Testis (tissue), 3 donors: Measurements from ENCODE around the gene RAB3C. TPM values are rescaled to one million over a fixed set of nuclear protein-coding genes. Genes with fewer than 3 reads are reported as not detected.
"Not testable (repeated sequence)": the region's sequence is repeated elsewhere in the genome, so short reads cannot be mapped to it uniquely, and the experiment has no call there.

Source experiments
- DNase-seq: peaks from one replicate; pipeline ENCODE4 v3.0.0-alpha.2; 2019
- H3K27ac ChIP-seq, 2 donors: fragments of 200-600 bp; sonication (generic); one replicate each; pipeline ENCODE4 v1.5.1; 2019
- H3K27me3 ChIP-seq: fragments of 200-600 bp; sonication (generic); one replicate; pipeline ENCODE4 v1.5.1; 2019
- H3K36me3 ChIP-seq: fragments of 200-600 bp; sonication (generic); one replicate; pipeline ENCODE4 v1.5.1; 2017; ENCODE audit warnings: low read depth; ENCODE audit errors: missing control alignments
- H3K4me1 ChIP-seq: fragments of 200-600 bp; sonication (generic); one replicate; pipeline ENCODE4 v1.5.1; 2019
- H3K4me3 ChIP-seq, 2 donors: fragments of 200-600 bp; sonication (generic); one replicate each; pipeline ENCODE4 v1.5.1; 2017 to 2019
- H3K9me3 ChIP-seq: fragments of 200-600 bp; sonication (generic); one replicate; pipeline ENCODE4 v1.5.1; 2017
- POLR2A ChIP-seq: fragments of 450-650 bp; IDR thresholded peaks from one replicate; pipeline ENCODE4 v1.6.1; 2017; ENCODE audit warnings: antibody characterized with exemption, mild to moderate bottlenecking, moderate library complexity
- WGBS, 2 donors: methylation state at CpG; one replicate each; pipeline ENCODE4 v1.1.5; 2018; 5-methylcytosine and 5-hydroxymethylcytosine counted together
- intact Hi-C: fragments of 100-400 bp; cut with DNase I; formaldehyde crosslinking; loops from one replicate; pipeline ENCODE4 v1.15.1; 2023; ENCODE audit warnings: low total_unique reads
- polyA plus RNA-seq: library from polyadenylated mRNA; stranded (reverse); fragments of 350-450 nt; fragmentation: Illumina TruSeq; extraction: RNeasy Lipid Tissue Mini Kit (QIAGEN cat#74804); gene quantifications from one replicate; pipeline ENCODE4 v1.2.3, GENCODE V29; 2014; ENCODE audit warnings: low read depth, low replicate concordance; ENCODE audit not compliant: insufficient read depth
- total RNA-seq, 2 donors: library from RNA; depleted of rRNA; stranded (reverse); fragments of >200 nt; gene quantifications; one replicate each; pipeline ENCODE4 v1.2.3, GENCODE V29; 2016
- TF ChIP-seq, protein P1 (sequence below), 3 experiments: fragments of 450-650 bp in 2 of 3; fragments of 200-600 bp in 1 of 3; sonication (generic) in 1 of 3; IDR thresholded peaks; one replicate each; pipeline ENCODE4 v1.5.1; 2016 to 2019; ENCODE audit warnings: antibody characterized with exemption in 3 of 3, mild to moderate bottlenecking in 2 of 3, moderate library complexity in 1 of 3

The RAB3C gene
- total and polyA plus RNA-seq, 3 donors from 2014 or later = 0.47 to 2.5 (median 1.8) TPM

DNA sequence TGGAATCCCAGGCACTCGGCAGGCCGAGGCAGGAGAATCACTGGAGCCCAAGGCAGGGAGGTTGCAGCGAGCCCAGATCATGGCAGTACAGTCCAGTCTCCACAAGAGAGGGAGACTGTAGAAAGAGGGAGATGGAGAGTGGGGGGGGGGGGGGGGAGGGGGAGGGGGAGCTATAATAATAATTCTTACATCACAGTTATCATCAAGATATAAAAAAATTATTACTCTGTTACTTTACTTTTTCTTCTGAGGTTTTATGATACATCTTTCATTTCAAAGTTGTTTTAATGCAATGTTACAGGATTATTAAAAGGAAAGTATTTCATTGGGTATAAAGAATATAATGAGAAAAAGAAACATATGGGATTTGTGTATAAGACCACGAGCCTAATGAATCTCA, 17.8 kb upstream of the RAB3C start:
- WGBS, 2 donors = 69 to 78% methylated on average over 4 of the region's 4 CpGs
- Histone ChIP-seq H3K4me3 (no peak overlapping the region), H3K27ac (no peak overlapping the region), H3K9me3 (no peaks in the 10 kb centered on the region), H3K36me3 (no peaks in the 10 kb centered on the region), H3K27me3 (no peaks in the 10 kb centered on the region), H3K4me1 (no peaks in the 10 kb centered on the region)
- intact Hi-C loops = no loop called here
- TF ChIP-seq, protein P1, sequence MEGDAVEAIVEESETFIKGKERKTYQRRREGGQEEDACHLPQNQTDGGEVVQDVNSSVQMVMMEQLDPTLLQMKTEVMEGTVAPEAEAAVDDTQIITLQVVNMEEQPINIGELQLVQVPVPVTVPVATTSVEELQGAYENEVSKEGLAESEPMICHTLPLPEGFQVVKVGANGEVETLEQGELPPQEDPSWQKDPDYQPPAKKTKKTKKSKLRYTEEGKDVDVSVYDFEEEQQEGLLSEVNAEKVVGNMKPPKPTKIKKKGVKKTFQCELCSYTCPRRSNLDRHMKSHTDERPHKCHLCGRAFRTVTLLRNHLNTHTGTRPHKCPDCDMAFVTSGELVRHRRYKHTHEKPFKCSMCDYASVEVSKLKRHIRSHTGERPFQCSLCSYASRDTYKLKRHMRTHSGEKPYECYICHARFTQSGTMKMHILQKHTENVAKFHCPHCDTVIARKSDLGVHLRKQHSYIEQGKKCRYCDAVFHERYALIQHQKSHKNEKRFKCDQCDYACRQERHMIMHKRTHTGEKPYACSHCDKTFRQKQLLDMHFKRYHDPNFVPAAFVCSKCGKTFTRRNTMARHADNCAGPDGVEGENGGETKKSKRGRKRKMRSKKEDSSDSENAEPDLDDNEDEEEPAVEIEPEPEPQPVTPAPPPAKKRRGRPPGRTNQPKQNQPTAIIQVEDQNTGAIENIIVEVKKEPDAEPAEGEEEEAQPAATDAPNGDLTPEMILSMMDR (IDR thresholded peaks at IDR 0.05) = no peak
- no peak for TF ChIP-seq POLR2A
- DNase-seq = no peak

DNA sequence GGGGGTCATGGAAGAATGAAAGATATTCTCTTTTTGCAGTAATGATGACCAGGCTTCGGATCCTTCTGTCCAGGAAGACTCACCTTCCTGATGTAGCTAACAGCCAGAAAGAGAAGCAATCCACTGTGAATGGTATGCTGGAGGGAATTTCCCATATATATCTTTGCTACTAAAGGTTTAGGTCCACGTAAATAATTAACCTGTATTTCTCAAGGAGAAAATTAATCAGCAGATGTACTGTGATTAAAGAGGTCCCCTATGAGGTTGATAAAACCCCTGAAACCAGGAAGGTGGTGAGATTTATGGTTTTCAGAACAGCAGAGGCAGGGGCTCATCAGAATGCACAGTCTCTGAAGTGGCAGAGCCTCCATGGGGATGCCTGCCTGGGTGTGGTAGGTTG, 11.4 kb upstream of the RAB3C start:
- DNase-seq = no peak
- TF ChIP-seq, protein P1 (IDR thresholded peaks at IDR 0.05) = no peak
- TF ChIP-seq POLR2A = no peak
- no peak overlapping the region for H3K27ac ChIP-seq
- no peaks in the 10 kb centered on the region for H3K4me1 ChIP-seq
- no peaks in the 10 kb centered on the region for H3K27me3 ChIP-seq
- H3K36me3 ChIP-seq = no peaks in the 10 kb centered on the region
- WGBS, 2 donors = 86 to 87% methylated on average over 2 of the region's 2 CpGs
- H3K4me3 ChIP-seq = no peak overlapping the region
- intact Hi-C loops = no loop called here
- H3K9me3 ChIP-seq = no peaks in the 10 kb centered on the region

DNA sequence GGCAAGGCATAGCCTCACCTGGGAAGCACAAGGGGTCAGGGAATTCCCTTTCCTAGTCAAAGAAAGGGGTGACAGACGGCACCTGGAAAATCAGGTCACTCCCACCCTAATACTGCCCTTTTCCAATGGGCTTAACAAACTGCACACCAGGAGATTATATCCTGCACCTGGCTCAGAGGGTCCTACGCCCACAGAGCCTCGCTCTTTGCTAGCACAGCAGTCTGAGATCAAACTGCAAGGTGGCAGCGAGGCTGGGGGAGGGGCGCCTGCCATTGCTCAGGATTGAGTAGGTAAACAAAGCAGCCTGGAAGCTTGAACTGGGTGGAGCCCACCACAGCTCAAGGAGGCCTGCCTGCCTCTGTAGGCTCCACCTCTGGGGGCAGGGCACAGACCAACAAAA, 9.9 kb upstream of the RAB3C start:
- H3K27ac ChIP-seq, H3K27me3 ChIP-seq, H3K4me3 ChIP-seq, DNase-seq, H3K4me1 ChIP-seq, H3K36me3 ChIP-seq, intact Hi-C loops, H3K9me3 ChIP-seq: not testable (repeated sequence)
- WGBS, 2 donors = 89 to 96% methylated on average over 5 of the region's 5 CpGs

DNA sequence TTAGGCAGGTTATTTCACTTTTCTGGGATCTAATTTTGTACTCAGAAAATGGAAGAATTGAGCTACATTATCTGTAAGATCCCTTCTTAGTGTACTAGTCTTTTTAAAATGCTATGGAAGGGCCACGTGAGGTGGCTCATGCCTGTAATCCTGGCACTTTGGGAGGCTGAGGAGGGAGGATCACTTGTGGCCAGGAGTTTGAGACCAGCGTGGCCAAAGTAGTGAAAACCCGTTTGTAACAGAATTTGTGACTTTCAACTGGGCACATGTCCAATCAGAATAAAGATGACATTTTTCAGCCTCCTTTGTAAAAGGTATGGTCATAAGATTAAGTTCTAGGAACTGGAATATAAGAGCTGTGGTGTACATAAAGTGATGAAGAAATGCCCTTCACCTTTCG, 3.1 kb upstream of the RAB3C start:
- DNase-seq = no peak
- no peak overlapping the region for H3K27ac ChIP-seq
- no peaks in the 10 kb centered on the region for H3K9me3 ChIP-seq
- H3K4me3 ChIP-seq = no peak overlapping the region
- H3K4me1 ChIP-seq = peaks cover 6% of the 10 kb centered on the region
- intact Hi-C loops = no loop called here
- H3K27me3 ChIP-seq = no peaks in the 10 kb centered on the region
- no peaks in the 10 kb centered on the region for H3K36me3 ChIP-seq
- TF ChIP-seq, protein P1 (IDR thresholded peaks at IDR 0.05) = no peak
- no peak for TF ChIP-seq POLR2A
- WGBS, 2 donors = 75 to 84% methylated on average over 4 of the region's 4 CpGs

DNA sequence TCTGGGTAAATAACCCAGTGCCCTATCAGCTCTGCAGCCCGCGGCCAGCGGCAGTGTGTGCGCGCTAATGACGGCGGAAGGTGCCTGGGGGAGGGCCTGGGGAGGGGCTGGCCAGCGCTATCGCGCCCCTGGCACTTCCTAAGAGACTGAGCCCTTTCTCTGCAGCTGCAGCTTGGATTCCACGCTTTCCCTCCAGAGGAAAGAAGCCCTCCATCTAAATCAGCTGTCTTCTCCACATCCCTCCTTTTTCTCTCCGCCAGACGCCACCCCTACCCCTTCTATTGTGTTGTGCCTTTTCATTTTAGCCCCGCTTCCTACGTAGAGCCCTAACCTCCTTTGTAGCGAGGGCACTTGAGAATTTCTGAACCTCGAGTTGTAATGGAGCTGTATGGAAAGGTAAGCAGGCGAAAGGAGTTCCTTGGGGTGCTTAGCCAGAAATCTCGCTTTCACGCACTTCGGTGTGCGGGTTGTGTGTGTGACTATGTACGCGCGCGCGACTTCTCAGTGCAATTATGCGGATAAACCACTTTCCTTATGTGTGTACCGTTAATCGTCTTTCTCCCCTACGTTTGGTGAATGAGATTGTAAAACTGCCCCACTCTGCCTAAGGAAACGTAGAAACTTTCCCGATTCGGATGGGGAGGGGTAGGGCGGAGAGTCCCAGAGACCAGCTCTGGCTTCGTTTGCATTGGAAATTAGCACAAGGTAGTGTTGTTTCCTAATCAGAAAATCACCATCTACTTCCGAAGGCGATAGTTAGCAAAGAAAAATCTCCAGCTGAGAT, 664 bp upstream of the RAB3C start:
- H3K36me3 ChIP-seq = no peaks in the 10 kb centered on the region
- peaks cover 6% of the 10 kb centered on the region for H3K4me1 ChIP-seq
- whole genome bisulfite sequencing, 2 donors = 2% methylated on average over 31 to 38 of the region's 38 CpGs
- TF ChIP-seq POLR2A = no peak
- TF ChIP-seq, protein P1 (IDR thresholded peaks at IDR 0.05) = no peak
- no peak overlapping the region for H3K27ac ChIP-seq
- no peaks in the 10 kb centered on the region for H3K9me3 ChIP-seq
- intact Hi-C loops = no loop called here
- H3K4me3 ChIP-seq = peak overlapping the region; percentile 16 to 63
- peak; percentile 26 for DNase-seq
- H3K27me3 ChIP-seq = no peaks in the 10 kb centered on the region
